ENCODE data around the gene CNTNAP2. TPM values are rescaled to one million over a fixed set of nuclear protein-coding genes. Genes with fewer than 3 reads are reported as not detected.

Gene CNTNAP2
- total RNA-seq, 4 donors from 2014 or later: 0.25 to 0.89 (median 0.30) TPM; not detected in 1

DNA sequence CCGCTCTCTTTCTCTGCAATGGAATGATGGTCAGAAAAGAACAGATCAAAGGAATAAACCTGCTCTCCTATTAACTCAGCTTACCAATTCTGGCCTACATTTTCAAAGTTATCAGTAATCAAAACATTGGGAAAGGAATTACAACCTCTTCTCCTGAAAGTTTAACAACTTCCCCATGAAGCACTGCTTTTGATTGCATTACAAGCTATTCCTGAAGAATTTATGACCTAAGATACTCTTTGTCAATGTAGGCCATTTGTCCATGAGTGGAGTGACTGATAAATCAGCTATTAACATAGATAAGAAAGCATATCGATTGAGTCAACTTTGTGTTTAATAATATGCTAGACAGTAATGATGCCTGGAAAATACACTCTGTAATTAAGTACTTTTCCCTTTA is 2202.2 kb downstream of the CNTNAP2 start:
- no peaks in the 10 kb centered on the region for H3K9me3 ChIP-seq
- H3K36me3 ChIP-seq: no peaks in the 10 kb centered on the region
- no peaks in the 10 kb centered on the region for H3K4me1 ChIP-seq
- WGBS: 68% methylated on average over 2 of the region's 2 CpGs
- no peak for TF ChIP-seq POLR2AphosphoS5 (IDR thresholded peaks at IDR 0.05)
- no peak for TF ChIP-seq EP300 (IDR thresholded peaks at IDR 0.05)
- TF ChIP-seq POLR2A (IDR thresholded peaks at IDR 0.05): no peak
- TF ChIP-seq, protein P1, sequence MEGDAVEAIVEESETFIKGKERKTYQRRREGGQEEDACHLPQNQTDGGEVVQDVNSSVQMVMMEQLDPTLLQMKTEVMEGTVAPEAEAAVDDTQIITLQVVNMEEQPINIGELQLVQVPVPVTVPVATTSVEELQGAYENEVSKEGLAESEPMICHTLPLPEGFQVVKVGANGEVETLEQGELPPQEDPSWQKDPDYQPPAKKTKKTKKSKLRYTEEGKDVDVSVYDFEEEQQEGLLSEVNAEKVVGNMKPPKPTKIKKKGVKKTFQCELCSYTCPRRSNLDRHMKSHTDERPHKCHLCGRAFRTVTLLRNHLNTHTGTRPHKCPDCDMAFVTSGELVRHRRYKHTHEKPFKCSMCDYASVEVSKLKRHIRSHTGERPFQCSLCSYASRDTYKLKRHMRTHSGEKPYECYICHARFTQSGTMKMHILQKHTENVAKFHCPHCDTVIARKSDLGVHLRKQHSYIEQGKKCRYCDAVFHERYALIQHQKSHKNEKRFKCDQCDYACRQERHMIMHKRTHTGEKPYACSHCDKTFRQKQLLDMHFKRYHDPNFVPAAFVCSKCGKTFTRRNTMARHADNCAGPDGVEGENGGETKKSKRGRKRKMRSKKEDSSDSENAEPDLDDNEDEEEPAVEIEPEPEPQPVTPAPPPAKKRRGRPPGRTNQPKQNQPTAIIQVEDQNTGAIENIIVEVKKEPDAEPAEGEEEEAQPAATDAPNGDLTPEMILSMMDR (IDR thresholded peaks at IDR 0.05): no peak
- no peak overlapping the region for H3K4me3 ChIP-seq
- DNase-seq (ENCODE audit: low spot score in 2 of 2): no peak
- H3K27me3 ChIP-seq: no peaks in the 10 kb centered on the region
- no peak overlapping the region for H3K27ac ChIP-seq

DNA sequence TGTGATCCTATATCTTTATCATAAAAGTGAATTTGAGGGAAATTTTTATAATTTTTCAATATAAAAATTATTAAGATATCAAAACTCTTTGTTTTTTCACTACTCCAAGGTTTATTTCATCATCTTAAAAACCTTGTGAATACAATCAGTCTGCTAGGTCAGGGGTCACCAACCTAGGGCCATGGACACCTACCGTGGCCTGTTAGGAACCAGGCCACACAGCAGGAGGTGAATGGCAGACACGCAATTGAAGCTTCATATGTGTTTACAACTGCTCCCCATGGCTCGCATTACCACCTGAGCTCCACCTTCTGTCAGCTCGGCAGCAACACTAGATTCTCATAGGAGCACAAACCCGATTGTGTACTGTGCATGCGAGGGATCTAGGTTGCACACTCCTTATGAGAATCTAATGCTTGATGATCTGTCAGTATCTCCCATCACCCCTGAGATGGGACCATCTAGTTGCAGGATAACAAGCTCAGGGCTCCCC is 2202.8 kb downstream of the CNTNAP2 start:
- Histone ChIP-seq H3K36me3 (no peaks in the 10 kb centered on the region), H3K9me3 (no peaks in the 10 kb centered on the region)
- 86% methylated on average over 6 of the region's 6 CpGs for WGBS

DNA sequence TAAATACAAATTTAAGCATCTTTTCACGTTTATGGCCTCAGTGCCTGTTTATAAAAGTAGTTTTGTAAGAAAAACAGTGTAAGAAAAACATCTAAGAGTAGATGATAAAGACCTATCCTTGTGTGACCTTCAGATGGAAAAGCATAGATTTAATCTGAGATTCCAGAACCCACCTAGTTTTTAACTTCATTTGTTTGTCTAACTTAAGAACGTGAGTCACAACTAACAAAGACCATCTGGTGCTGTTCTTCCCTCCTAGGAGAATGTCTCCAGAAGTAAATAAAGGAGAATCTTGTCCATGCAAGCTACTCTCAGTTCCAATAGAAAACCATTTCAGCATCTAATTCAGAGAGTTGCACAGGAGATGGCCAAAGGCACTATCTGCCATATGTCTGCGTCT is 2208.6 kb downstream of the CNTNAP2 start:
- Histone ChIP-seq H3K9me3 (no peaks in the 10 kb centered on the region), H3K36me3 (no peaks in the 10 kb centered on the region), H3K4me1 (no peaks in the 10 kb centered on the region), H3K27ac (no peak overlapping the region), H3K27me3 (no peaks in the 10 kb centered on the region), H3K4me3 (no peak overlapping the region)
- 50% methylated on average over 3 of the region's 3 CpGs for WGBS
- no peak for DNase-seq (ENCODE audit: low spot score in 2 of 2)
- no peak for TF ChIP-seq POLR2AphosphoS5 (IDR thresholded peaks at IDR 0.05)
- TF ChIP-seq EP300 (IDR thresholded peaks at IDR 0.05): no peak
- TF ChIP-seq, protein P1 (IDR thresholded peaks at IDR 0.05): no peak
- TF ChIP-seq POLR2A (IDR thresholded peaks at IDR 0.05): no peak

More for the DNA sequence above, 2202.8 kb downstream of the CNTNAP2 start:
- DNase-seq (ENCODE audit: low spot score in 2 of 2): no peak
- Histone ChIP-seq H3K4me1 (no peaks in the 10 kb centered on the region), H3K4me3 (no peak overlapping the region), H3K27me3 (no peaks in the 10 kb centered on the region), H3K27ac (no peak overlapping the region)
- TF ChIP-seq POLR2A (IDR thresholded peaks at IDR 0.05) (no peak), POLR2AphosphoS5 (IDR thresholded peaks at IDR 0.05) (no peak), EP300 (IDR thresholded peaks at IDR 0.05) (no peak)
- TF ChIP-seq, protein P1 (IDR thresholded peaks at IDR 0.05): no peak

DNA sequence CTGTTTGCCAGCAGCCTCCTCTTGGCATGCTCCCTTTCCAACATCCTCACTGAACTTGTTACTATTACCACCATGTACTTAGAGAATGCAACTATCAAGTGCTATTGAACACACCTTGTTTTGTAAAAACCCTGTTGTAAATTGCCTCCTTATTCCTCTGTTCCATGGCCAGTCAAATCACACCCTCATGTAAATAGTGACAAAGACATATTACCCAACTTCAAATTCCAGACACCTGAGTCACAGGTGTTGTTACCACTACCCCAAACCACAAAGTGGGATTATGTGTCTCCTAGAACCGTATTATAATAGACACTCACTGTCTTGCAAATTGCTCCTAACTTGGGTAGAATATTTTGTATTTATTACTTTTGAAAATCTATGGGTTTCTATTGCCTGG is 2210.8 kb downstream of the CNTNAP2 start:
- H3K27ac ChIP-seq: no peak overlapping the region
- no peak overlapping the region for H3K4me3 ChIP-seq
- WGBS: 60% methylated on average over 1 of the region's 1 CpG
- H3K4me1 ChIP-seq: no peaks in the 10 kb centered on the region
- H3K36me3 ChIP-seq: no peaks in the 10 kb centered on the region
- H3K9me3 ChIP-seq: no peaks in the 10 kb centered on the region
- no peak for TF ChIP-seq POLR2AphosphoS5 (IDR thresholded peaks at IDR 0.05)
- TF ChIP-seq POLR2A (IDR thresholded peaks at IDR 0.05): no peak
- TF ChIP-seq, protein P1 (IDR thresholded peaks at IDR 0.05): no peak
- TF ChIP-seq EP300 (IDR thresholded peaks at IDR 0.05): no peak
- no peak for DNase-seq (ENCODE audit: low spot score in 2 of 2)
- no peaks in the 10 kb centered on the region for H3K27me3 ChIP-seq

DNA sequence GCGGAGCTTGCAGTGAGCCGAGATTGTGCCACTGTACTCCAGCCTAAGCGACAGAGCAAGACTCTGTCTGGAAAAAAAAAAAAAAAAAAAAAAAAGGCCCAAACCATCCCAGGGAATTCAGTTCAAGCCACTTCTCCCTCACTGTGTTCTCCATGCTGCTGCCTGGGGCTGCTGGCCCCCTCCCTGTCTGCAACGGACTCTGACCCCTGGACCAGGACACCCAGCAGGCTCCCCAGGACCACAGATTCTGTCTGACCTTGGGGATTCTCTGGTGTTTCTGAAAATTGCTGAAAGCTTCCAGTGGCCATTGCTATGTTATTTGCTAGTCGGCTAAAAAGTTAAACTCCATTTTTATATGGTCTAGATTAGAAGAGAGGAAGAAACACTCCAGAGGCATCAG is 2212.3 kb downstream of the CNTNAP2 start:
- H3K27me3 ChIP-seq: no peaks in the 10 kb centered on the region
- H3K9me3 ChIP-seq: no peaks in the 10 kb centered on the region
- no peak overlapping the region for H3K27ac ChIP-seq
- DNase-seq (ENCODE audit: low spot score in 2 of 2): no peak
- no peak overlapping the region for H3K4me3 ChIP-seq
- WGBS: 87% methylated on average over 5 of the region's 5 CpGs
- no peaks in the 10 kb centered on the region for H3K4me1 ChIP-seq
- TF ChIP-seq POLR2AphosphoS5 (IDR thresholded peaks at IDR 0.05) (no peak), EP300 (IDR thresholded peaks at IDR 0.05) (no peak), POLR2A (IDR thresholded peaks at IDR 0.05) (no peak)
- TF ChIP-seq, protein P1 (IDR thresholded peaks at IDR 0.05): no peak
- H3K36me3 ChIP-seq: no peaks in the 10 kb centered on the region

All from suprapubic skin (tissue), 4 donors.